OCI-LY1 (cell line): ENCODE data around the gene CHST6.
"Not testable (repeated sequence)": the region's sequence is repeated elsewhere in the genome, so short reads cannot be mapped to it uniquely, and the experiment has no call there.

Experiments
- H2AFZ ChIP-seq: fragments of 200-600 bp; sonication (generic), shearing (Covaris generic); 2 replicates; pipeline ENCODE4 v1.6.0; 2014; ENCODE audit warnings: antibody characterized with exemption, mild to moderate bottlenecking, low read length
- H3F3A ChIP-seq: fragments of 200-600 bp; sonication (generic), shearing (Covaris generic); 2 replicates; pipeline ENCODE4 v1.6.0; 2014; ENCODE audit warnings: mild to moderate bottlenecking, antibody characterized with exemption, low read length, moderate library complexity; ENCODE audit not compliant: insufficient read depth
- H3K27ac ChIP-seq: fragments of 200-600 bp; sonication (generic); 2 replicates; pipeline ENCODE4 v1.5.1; 2014; ENCODE audit warnings: low read length, mixed run types, mild to moderate bottlenecking, low read depth; ENCODE audit not compliant: poor library complexity, severe bottlenecking
- H3K27me3 ChIP-seq: fragments of 200-600 bp; sonication (generic); 2 replicates; pipeline ENCODE4 v1.6.0; 2014; ENCODE audit warnings: antibody characterized with exemption, mild to moderate bottlenecking, low read length, moderate library complexity; ENCODE audit not compliant: insufficient read depth
- H3K36me3 ChIP-seq: fragments of 200-600 bp; sonication (generic); 2 replicates; pipeline ENCODE4 v1.6.1; 2014; ENCODE audit warnings: mild to moderate bottlenecking, antibody characterized with exemption, low read length, moderate library complexity, mixed read lengths; ENCODE audit not compliant: insufficient read depth
- H3K4me1 ChIP-seq: fragments of 200-600 bp; sonication (generic); 2 replicates; pipeline ENCODE4 v1.5.1; 2014; ENCODE audit warnings: mild to moderate bottlenecking, low read length, moderate library complexity; ENCODE audit not compliant: insufficient read depth, severe bottlenecking
- H3K4me2 ChIP-seq: fragments of 200-600 bp; sonication (generic), shearing (Covaris generic); 2 replicates; pipeline ENCODE4 v1.6.1; 2014; ENCODE audit warnings: low read length
- H3K4me3 ChIP-seq: fragments of 200-600 bp; sonication (generic); 2 replicates; pipeline ENCODE4 v1.5.1; 2014; ENCODE audit warnings: low read length, low read depth, mild to moderate bottlenecking, mixed read lengths; ENCODE audit not compliant: poor library complexity, severe bottlenecking
- H3K79me2 ChIP-seq: fragments of 200-600 bp; shearing (Covaris generic); 2 replicates; pipeline ENCODE4 v1.6.1; 2016; ENCODE audit warnings: mixed run types, low read length, mixed read lengths; ENCODE audit not compliant: insufficient read depth
- H3K9ac ChIP-seq: fragments of 200-600 bp; sonication (generic), shearing (Covaris generic); 2 replicates; pipeline ENCODE4 v1.6.1; 2014; ENCODE audit warnings: mild to moderate bottlenecking, low read length, mixed read lengths
- H3K9me2 ChIP-seq: fragments of 200-600 bp; sonication (generic), shearing (Covaris generic); 2 replicates; pipeline ENCODE4 v1.6.1; 2014; ENCODE audit warnings: low read depth, mild to moderate bottlenecking, low read length, mixed read lengths
- H3K9me3 ChIP-seq: fragments of 200-600 bp; shearing (Covaris generic); 2 replicates; pipeline ENCODE4 v1.6.1; 2014; ENCODE audit warnings: low read length, mixed read lengths
- H4K20me1 ChIP-seq: fragments of 200-600 bp; sonication (generic), shearing (Covaris generic); 2 replicates; pipeline ENCODE4 v1.6.0; 2016; ENCODE audit warnings: mild to moderate bottlenecking, low read length; ENCODE audit not compliant: insufficient read depth
- CTCF ChIP-seq: fragments of 200-600 bp; sonication (generic), shearing (Covaris generic); IDR thresholded peaks from 2 replicates; pipeline ENCODE4 v1.5.1; 2017; ENCODE audit warnings: mild to moderate bottlenecking, antibody characterized with exemption, low read length, moderate library complexity, mixed read lengths
- EZH2 ChIP-seq: fragments of 200-600 bp; sonication (generic), shearing (Covaris generic); IDR thresholded peaks from 2 replicates; pipeline ENCODE4 v1.8.0; 2017; ENCODE audit warnings: borderline replicate concordance, mixed run types, mild to moderate bottlenecking, antibody characterized with exemption, low read length, moderate library complexity, mixed read lengths

The CHST6 gene

GRCh38 chr16:75466760-75467159 lies 28.5 kb downstream of the CHST6 start:
- Histone ChIP-seq H3K79me2 (peaks cover 13% of the 10 kb centered on the region; the same call in 1 of the 2 replicates), H4K20me1 (no peaks in the 10 kb centered on the region), H3K4me1 (peaks cover 16% of the 10 kb centered on the region), H3K9me3 (no peaks in the 10 kb centered on the region), H3K4me3 (no peak overlapping the region), H3K9me2 (no peaks in the 10 kb centered on the region), H3K27ac (no peak overlapping the region), H3K27me3 (0 out of 2 replicates have a peak, but pooled peaks cover 2% of the 10 kb centered on the region), H3F3A (no peaks in the 10 kb centered on the region), H3K4me2 (no peak overlapping the region), H3K9ac (no peak overlapping the region), H2AFZ (no peak overlapping the region), H3K36me3 (no peaks in the 10 kb centered on the region)
- TF ChIP-seq EZH2 (no peak), CTCF (no peak)

- Histone ChIP-seq H3K9me2 (no peaks in the 10 kb centered on the region), H3K27ac (peak within 1 kb of the TSS; percentile 55), H3K27me3 (0 out of 2 replicates have a peak, but pooled peaks cover 2% of the 10 kb centered on the region), H3K4me1 (peaks cover 16% of the 10 kb centered on the region), H3K4me3 (peak within 1 kb of the TSS; percentile 85), H3K79me2 (peaks cover 23% of the 10 kb centered on the region), H3K9me3 (no peaks in the 10 kb centered on the region), H3K9ac (peak within 1 kb of the TSS; percentile 88), H3K36me3 (no peaks in the 10 kb centered on the region), H3K4me2 (peak within 1 kb of the TSS; percentile 75), H4K20me1 (no peaks in the 10 kb centered on the region), H2AFZ (no peak within 1 kb of the TSS), H3F3A (no peaks in the 10 kb centered on the region)
- TF ChIP-seq EZH2: no peak
- TF ChIP-seq CTCF: peak; percentile 100
Observed at GRCh38 chr16:75464122-75464918, 30.9 kb downstream of the CHST6 start, which contains the start of gene TMEM170A. TMEM170A (minus strand) TSS chr16:75464689; CDS start chr16:75464600, 89 bp downstream.

- not testable (repeated sequence) for H3K27ac ChIP-seq, H3K9me3 ChIP-seq, H3K36me3 ChIP-seq, H2AFZ ChIP-seq, H3F3A ChIP-seq, H4K20me1 ChIP-seq, H3K27me3 ChIP-seq, H3K9me2 ChIP-seq
- Histone ChIP-seq H3K4me2 (peak overlapping the region; percentile 75), H3K79me2 (peaks cover 23% of the 10 kb centered on the region), H3K4me3 (peak overlapping the region; percentile 85), H3K4me1 (peaks cover 16% of the 10 kb centered on the region), H3K9ac (peak overlapping the region; percentile 88)
Observed at GRCh38 chr16:75463389-75464121, 31.7 kb downstream of the CHST6 start.
